SKM-1 (cell line): Measurements from ENCODE around the gene HSPBAP1.
"Not testable (repeated sequence)": the region's sequence is repeated elsewhere in the genome, so short reads cannot be mapped to it uniquely, and the experiment has no call there.

ENCODE experiments used
- DNase-seq: peaks from one replicate; lab custom pipeline; 2025; ENCODE audit not compliant: unreplicated experiment; lab: John Stamatoyannopoulos, UW

The HSPBAP1 gene

DNA sequence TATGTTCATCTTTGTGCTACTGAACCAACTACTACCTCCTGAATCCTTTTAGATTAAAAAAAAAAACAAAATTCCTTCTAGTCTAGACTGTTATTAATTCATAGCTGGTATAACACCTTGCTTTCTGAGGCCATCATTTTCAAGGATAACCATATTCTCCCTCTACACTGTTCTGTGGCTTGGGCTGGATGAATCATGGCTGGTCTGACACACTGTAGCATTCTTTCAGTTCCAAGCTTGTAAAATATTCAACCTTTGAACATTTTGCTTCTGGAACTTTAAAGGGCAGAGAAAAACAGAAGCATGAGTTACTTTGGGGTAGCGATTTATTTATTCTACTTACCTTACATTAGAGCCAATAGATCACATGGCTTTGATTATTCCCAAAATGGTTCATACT lies 7.6 kb downstream of the HSPBAP1 start:
- DNase-seq, result no peak

GRCh38 chr3:122785231-122785630 lies 8.4 kb downstream of the HSPBAP1 start:
- no peak for DNase-seq

- DNase-seq, result no peak
These were observed 9.2 kb downstream of the HSPBAP1 start for GRCh38 chr3:122784436-122784835.

DNA sequence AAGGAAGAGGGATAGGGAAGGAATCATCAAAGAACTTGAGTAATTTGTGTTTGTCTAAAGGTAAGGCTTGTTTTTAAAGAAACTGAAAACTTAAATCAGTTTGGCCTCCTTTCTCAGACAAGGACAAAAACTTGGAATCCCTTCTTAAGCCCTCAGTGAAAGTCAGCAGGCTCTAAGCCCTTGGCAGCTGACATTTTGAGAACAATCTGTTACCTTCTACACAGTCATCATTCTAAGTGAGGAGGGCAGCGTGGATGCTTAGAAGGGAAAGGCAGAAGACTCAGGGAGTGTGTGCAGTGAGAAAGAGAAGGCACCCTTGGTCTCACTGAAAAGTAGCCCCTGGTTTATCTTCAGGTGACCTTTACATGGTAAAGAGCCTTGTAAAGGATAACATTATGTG lies 10.8 kb downstream of the HSPBAP1 start:
- DNase-seq, result no peak

DNA sequence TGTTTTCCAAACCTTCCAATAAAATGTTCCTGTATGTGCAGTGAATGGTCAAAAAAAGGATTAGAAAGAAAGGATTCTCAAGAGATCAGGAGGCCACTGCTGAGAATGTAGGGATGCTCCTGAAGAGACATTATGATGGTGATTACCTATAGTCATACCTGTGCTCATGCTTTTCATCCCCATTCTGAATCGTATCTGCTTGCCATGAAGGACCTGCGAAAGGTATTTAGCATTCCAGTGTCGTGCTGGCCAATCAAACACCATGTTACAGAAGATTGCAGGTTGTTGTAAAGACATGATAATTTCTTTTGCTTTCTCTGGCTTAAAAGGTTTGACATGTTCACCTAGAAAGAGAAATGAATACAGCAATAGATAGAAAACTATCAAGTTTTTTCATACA lies 16.1 kb downstream of the HSPBAP1 start:
- DNase-seq, result no peak

DNA sequence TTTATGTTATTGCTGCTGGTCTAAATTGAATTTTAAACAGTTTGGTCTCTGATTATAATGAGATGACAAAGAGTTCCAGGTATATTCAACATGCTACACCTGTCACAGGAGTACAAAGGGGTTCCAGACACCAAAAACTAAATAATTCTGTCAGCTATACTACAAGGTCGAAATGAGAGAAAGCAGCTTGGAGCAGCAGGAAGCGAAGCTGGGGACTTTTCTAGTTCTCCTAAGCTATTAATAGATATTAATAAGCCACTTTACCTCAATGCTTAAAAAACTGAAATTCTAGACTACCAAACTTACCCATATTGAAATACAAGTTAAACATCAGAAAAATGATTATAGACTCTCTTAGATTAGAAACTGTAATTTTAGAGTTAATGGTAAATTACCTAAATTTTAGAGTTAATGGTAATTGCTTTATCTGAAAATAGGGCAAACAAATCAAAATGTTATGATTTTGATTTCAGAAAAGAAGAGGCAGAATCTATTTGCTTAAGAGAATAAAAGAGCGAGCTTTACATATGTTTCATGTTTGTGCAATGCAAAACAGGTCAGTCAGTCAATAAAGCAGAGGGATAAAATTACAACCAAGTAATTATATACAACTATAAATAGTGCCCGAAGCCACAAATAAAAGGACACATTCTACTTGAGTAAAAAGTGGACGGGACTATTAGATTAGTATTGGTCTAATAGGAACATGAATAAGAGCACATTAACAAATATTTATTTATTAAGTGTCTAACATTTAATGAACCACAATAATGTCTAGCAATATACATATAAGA lies 16.8 kb downstream of the HSPBAP1 start:
- DNase-seq, result no peak

- DNase-seq, result no peak
These were observed 19.1 kb downstream of the HSPBAP1 start for GRCh38 chr3:122774564-122774963.

GRCh38 chr3:122773944-122774509 lies 19.6 kb downstream of the HSPBAP1 start:
- no peak for DNase-seq

DNA sequence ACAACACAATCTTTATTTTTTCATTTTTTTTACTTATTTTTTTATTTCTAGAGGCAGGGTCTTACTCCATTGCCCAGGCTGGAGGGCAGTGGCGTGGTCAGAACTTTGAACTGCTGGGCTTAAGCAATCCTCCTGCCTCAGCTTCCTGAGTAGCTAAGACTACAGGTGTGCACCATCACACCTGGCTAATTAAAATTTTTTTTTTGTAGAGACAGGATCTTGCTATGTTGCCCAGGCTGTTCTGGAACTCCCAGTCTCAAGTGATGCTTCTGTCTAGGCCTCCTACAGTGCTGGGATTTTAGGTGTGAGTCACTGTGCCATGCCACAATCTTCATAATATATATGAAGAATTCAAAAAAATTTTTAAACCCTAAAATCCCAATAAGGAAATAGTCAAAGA lies 20.8 kb downstream of the HSPBAP1 start:
- DNase-seq, result no peak

- no peak for DNase-seq
These were observed 23.0 kb downstream of the HSPBAP1 start for GRCh38 chr3:122770521-122771202.

GRCh38 chr3:122767540-122768372 lies 25.9 kb downstream of the HSPBAP1 start:
- no peak for DNase-seq

DNA sequence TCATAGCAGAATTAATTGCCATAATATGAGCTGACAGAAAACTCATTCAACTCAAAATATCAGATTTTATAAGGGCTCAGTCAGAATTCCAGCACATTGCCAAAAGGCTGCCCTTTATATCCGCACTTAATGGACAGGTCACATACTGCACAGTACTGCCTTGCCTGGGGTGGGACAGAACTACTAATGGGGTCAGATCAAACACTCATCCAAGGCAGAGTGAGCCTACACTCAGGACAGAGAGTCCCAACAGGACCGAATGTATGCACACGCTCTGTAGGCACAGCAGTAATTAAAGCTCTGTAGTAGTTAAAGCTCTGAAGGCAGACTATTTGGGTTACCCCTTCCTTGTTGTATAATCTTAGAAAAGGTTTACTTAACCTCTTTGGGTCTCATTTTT lies 27.2 kb downstream of the HSPBAP1 start:
- DNase-seq, result no peak

GRCh38 chr3:122760453-122761271 lies 33.0 kb downstream of the HSPBAP1 start:
- no peak for DNase-seq

DNA sequence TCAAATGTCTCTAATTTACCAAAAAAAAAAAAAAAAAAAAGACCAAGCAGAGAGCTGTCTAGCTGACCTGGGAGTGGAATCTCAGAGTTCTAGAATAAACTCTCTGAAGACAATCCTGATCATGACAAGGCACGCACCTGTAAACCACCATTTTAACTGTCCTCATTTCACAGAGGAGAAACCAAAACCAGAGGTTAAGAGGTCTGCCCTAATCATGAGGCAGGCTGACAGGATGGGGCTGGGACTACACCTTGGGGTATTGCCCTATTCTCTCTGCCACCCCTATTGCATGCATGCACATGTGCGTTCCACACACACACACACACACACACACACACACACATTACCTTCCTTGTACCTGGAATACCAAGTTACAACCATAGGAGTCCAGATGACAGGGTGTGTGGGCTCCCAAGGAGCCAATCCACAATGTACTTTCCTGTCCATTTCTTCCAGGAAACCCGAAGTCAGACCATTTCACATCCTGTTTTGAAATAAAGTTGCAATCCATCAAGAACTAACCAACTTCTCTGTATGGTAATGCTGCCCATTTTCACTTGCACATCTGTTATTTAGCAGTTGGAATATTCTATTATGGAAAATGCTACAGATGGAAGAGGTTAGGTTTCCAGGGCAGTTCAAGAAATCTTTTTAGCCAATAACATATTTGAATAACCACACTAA lies 34.6 kb downstream of the HSPBAP1 start:
- no peak for DNase-seq

DNA sequence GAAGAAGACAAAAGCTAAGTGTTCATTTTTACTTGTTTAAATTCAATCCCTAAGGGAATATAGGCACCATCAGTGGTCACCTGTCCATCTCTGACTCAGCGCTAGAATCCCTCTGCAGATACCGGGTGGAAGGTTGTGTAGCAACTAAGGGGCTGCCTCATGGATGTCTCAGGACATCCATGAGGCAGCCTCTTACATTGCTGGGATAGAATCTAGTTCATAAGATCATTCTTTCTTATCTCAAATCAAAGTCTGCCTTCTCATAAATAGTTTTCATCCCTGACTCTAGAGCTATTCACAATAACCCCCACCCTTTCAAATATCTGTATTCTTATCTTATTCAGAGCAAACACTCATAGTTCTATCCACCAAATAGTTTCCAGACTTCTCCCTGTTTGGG lies 38.1 kb downstream of the HSPBAP1 start:
- no peak for DNase-seq

GRCh38 chr3:122754929-122755328 lies 38.7 kb downstream of the HSPBAP1 start:
- no peak for DNase-seq

DNA sequence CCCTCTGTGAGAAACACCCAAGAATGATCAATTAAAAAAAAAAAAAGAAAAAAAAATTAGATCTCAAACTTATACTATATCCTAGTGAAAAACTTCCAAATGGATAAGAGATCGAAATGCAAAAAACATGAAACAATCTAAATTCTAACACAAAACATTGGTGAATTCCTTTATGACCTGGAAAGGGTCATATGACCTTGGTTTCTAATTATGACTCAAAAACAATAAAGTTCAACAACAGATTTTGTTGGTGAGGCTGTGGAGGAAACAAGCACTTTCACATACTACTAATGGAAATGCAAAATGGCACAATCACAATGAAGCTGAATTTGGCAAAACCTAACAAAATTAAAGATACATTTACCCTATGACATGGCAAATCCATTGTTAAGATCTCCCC lies 45.3 kb downstream of the HSPBAP1 start:
- no peak for DNase-seq

- not testable (repeated sequence) for DNase-seq
These were observed 46.3 kb downstream of the HSPBAP1 start for GRCh38 chr3:122747295-122747694.

GRCh38 chr3:122745369-122746021 lies 48.1 kb downstream of the HSPBAP1 start:
- no peak for DNase-seq
